Measurements from ENCODE around the gene TECPR2. TPM values are rescaled to one million over a fixed set of nuclear protein-coding genes. Genes with fewer than 3 reads are reported as not detected.

The TECPR2 gene
- total and polyA plus RNA-seq, 2 of the 13 experiments (the other 11 are each of a cell fraction or from before 2014, with no cell fraction given): 3.5 to 5.7 TPM

- TF ChIP-seq ZNF230 (CRISPR knock-in tag; IDR thresholded peaks at IDR 0.05): no peak
- TF ChIP-seq CEBPZ (IDR thresholded peaks at IDR 0.05; ENCODE audit: low read length): no peak
- peak; percentile 67; the same call in 1 of the 2 replicates for TF ChIP-seq ZNF879 (CRISPR knock-in tag; IDR thresholded peaks at IDR 0.05)
- TF ChIP-seq MEF2D (CRISPR knock-in tag; IDR thresholded peaks at IDR 0.05): peak; percentile 30
- no peak for TF ChIP-seq ZNF331 (CRISPR knock-in tag; IDR thresholded peaks at IDR 0.05)
- TF ChIP-seq ZNF749 (CRISPR knock-in tag; IDR thresholded peaks at IDR 0.05; ENCODE audit: borderline replicate concordance): no peak
- TF ChIP-seq ZSCAN31 (CRISPR knock-in tag; IDR thresholded peaks at IDR 0.05; ENCODE audit: low read depth): peak; percentile 81
- TF ChIP-seq REPIN1 (CRISPR knock-in tag; IDR thresholded peaks at IDR 0.05; ENCODE audit: borderline replicate concordance, low read depth): no peak; the same call in 1 of the 2 replicates
- no peak for TF ChIP-seq FLYWCH1 (CRISPR knock-in tag; IDR thresholded peaks at IDR 0.05)
- TF ChIP-seq ZNF235 (CRISPR knock-in tag; IDR thresholded peaks at IDR 0.05; ENCODE audit: borderline replicate concordance): 0 out of 2 replicates have a peak, but pooled peaks have one; percentile 67
- peak; percentile 73; the same call in 1 of the 2 replicates for TF ChIP-seq MED13 (CRISPR knock-in tag; IDR thresholded peaks at IDR 0.05)
- TF ChIP-seq UBTF (CRISPR knock-in tag; IDR thresholded peaks at IDR 0.05): peak; percentile 47; the same call in 1 of the 2 replicates
- TF ChIP-seq CENPT (CRISPR knock-in tag; IDR thresholded peaks at IDR 0.05; ENCODE audit: low read depth): 0 out of 2 replicates have a peak, but pooled peaks have one; percentile 57
- peak; percentile 65 for TF ChIP-seq POLR2AphosphoS5 (IDR thresholded peaks at IDR 0.05; ENCODE audit: low read depth, low read length)
- TF ChIP-seq ZBTB39 (CRISPR knock-in tag; IDR thresholded peaks at IDR 0.05): no peak
- peak; percentile 45; the same call in 1 of the 2 replicates for TF ChIP-seq ZSCAN21 (CRISPR knock-in tag; IDR thresholded peaks at IDR 0.05; ENCODE audit: borderline replicate concordance)
- no peak for TF ChIP-seq ZNF260 (CRISPR knock-in tag; IDR thresholded peaks at IDR 0.05; ENCODE audit: borderline replicate concordance, low read depth)
Observed at GRCh38 chr14:102544747-102545460, 182.2 kb downstream of the TECPR2 start (continued).
